ENCODE results near the gene TMEM191B. TPM values are rescaled to one million over a fixed set of nuclear protein-coding genes. Genes with fewer than 3 reads are reported as not detected.
"Not testable (repeated sequence)": the region's sequence is repeated elsewhere in the genome, so short reads cannot be mapped to it uniquely, and the experiment has no call there.

Gene TMEM191B
- total RNA-seq = 1 to 10 TPM in 1 of 2 experiments, under 1 TPM in 1; 0.76 to 1.2 TPM

DNA sequence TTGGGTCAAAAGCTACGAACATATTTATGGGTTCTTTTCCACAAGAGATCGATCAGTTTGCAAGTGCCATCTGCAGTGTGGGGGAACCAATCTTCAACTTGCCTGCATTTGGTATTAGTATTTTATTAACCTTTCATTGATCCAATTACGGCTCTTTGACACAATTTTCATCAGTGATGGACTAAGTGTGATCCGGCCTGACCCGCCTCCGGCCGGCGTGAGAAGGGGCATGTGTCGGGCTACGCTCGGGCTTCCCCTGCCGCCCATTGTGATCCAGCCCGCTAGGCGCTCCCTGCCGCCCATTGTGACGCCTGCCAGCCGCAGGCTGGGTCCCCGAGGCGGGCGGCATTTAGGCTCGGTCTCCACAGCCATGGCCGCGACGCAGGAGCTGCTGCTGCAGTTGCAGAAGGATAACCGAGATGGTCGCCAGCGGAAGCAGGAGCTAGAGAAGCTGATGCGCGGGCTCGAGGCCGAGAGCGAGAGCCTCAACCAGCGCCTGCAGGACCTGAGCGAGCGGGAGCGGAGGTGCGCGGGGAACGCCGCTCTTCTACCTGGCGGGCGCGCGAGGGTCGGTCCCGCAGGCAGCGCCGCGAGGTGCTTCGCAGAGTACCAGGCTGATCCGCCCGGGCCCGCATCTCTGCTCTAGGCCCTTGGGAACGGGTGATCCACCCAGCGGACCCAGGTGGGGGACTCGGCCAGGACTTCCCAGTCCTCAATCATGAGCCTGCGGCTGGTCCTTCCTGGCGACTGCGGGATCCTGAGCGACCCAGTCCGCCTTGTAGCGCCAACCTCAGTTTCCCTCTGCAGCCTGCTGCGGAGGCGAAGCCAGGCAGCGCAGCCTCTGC, at the start of gene TMEM191B:
Gene TMEM191B (plus strand): TSS at position 51 of the 845 bp plus-strand sequence. CDS start 179 bp downstream, at position 230.
- CTCF ChIA-PET, POLR2A ChIA-PET: not testable (repeated sequence)

DNA sequence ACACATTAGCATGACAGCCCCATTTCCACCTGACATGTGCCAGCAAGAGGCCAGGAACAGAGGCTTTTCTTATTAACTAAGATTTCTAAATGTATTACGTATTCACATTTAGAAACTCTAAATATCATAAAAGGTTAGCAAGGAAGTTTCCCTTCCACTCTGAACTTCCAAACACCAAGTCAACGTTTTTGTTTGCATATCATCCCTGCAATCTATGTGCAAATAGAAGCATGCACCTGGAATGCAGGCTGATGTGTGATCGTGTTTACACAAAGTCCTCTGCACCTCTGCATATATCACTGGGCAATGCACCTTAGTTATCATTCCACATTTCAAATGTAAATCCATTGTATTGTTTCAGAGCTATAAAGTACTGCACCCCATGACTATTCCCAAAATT, 31.4 kb upstream of the TMEM191B start:
- CTCF ChIA-PET, POLR2A ChIA-PET: not testable (repeated sequence)

DNA sequence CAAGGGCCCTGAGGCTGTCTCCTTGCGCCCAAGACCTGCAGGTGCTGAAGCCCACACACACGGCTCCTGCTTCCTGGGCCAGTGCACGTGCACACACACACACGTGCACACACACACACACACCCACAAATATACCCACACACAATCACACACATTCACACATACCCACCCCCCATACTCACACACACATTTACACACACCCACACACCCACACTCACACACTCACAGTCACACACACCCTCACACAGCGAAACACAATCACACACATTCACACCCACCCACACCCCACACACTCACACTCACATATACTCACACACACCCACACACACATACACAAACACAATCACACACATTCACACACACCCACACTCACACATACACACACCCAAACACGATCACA, 16.3 kb upstream of the TMEM191B start:
- CTCF ChIA-PET, POLR2A ChIA-PET: not testable (repeated sequence)

DNA sequence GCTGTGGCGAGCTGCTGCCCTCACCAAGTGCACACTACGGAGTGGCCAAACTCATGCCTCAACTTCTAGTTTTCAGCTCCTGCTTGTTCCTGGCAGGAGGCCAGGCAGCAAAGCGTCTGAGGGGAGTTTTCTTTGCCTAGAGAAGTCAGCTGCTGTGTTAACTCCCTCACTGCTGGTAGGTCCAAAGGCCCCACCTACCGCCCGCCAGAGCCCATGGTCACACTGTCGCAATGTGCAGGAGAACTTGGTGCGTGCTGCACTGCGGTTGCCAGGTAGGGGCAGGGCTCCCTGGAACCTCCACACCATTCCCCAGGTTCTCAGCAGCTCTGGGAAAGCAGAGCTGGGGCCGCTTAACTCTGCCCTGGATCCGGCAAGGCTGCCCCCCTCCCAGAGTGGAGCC, 15.2 kb upstream of the TMEM191B start:
- CTCF ChIA-PET, POLR2A ChIA-PET: not testable (repeated sequence)

DNA sequence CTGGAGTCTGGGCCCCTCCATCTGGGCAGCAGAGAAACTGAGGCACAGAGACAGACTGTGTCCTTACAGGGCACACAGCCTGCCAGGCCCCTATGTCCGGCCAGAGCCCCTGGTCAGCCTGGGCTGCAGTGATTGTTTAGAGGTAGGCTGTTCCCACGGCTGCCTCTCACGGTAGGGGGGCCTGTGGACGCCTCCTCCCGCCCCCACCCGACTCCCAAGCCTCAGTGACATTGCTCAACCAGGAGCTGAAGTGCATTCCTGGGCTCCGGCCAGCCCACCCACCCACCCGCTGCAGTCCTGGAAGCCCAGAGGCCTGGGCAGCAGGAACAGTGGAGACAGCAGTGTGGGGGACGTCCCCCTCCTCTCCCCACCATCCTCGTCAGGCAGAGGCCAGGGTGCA, 14.1 kb upstream of the TMEM191B start:
- POLR2A ChIA-PET, CTCF ChIA-PET: not testable (repeated sequence)

DNA sequence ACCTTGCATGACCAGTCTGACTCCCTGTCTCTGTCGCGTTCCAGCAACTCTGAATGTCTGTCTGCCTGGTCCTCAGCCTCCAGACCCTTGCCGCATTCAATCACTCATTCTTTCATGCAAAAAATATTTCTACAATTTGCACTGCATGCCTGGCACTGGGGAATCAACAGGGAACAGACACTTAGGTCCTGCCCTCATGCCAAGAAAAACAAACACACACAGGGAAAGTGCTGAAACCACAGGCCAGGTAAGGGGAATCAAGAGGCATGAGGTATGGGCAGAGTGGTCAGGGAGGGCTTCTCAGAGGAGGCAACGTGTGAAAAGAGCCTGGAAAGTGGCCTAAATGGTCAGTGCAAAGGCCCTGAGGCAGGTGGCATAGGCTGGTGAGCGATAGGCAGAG, 9.5 kb upstream of the TMEM191B start, which contains the start of gene GGTLC3:
Gene GGTLC3 (minus strand): TSS at position 101 of the 400 bp plus-strand sequence. CDS start 264 bp downstream, outside the sequence.
- CTCF ChIA-PET = not testable (repeated sequence)

DNA sequence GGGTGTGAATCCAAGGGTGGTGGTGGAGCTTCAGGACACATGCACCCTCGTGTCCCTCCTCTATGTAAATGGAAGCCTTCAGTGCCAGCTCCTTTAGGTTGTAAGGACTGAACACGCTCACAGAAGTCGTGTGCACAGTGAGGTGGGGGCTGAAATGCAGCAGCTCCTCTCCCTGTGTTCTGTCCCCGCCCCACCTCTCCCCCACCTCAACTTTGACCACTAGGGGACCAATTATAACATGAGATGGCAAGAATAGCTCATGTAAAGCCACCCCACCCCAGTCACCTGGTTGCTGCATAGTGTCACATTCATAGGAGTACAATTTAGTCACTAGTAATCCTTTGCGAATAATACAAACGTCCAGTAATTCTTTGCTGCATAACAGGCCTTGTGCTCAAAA, 4.8 kb upstream of the TMEM191B start:
- POLR2A ChIA-PET, CTCF ChIA-PET: not testable (repeated sequence)

More for the DNA sequence above, 9.5 kb upstream of the TMEM191B start, which contains the start of gene GGTLC3:
- POLR2A ChIA-PET = not testable (repeated sequence)

DNA sequence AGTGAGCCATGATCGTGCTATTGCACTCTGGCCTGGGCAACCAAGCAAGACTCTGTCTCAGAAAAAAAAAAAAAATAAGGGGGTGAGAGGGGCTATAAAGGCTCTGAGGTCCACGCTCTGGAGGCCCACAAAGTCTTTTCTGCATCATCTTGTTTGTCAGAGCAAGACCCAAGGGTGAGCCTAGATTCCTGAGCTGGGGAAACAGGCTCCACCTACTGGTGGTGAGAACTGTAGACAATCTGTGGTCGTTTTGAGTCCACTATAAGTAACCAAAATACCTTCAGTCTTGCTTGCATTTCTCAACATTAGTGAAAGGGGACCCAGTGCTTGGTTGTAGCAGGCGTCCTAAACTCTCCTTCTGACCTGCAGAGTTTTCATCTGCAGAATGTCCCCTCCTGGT, 4.3 kb upstream of the TMEM191B start:
- POLR2A ChIA-PET, CTCF ChIA-PET: not testable (repeated sequence)

DNA sequence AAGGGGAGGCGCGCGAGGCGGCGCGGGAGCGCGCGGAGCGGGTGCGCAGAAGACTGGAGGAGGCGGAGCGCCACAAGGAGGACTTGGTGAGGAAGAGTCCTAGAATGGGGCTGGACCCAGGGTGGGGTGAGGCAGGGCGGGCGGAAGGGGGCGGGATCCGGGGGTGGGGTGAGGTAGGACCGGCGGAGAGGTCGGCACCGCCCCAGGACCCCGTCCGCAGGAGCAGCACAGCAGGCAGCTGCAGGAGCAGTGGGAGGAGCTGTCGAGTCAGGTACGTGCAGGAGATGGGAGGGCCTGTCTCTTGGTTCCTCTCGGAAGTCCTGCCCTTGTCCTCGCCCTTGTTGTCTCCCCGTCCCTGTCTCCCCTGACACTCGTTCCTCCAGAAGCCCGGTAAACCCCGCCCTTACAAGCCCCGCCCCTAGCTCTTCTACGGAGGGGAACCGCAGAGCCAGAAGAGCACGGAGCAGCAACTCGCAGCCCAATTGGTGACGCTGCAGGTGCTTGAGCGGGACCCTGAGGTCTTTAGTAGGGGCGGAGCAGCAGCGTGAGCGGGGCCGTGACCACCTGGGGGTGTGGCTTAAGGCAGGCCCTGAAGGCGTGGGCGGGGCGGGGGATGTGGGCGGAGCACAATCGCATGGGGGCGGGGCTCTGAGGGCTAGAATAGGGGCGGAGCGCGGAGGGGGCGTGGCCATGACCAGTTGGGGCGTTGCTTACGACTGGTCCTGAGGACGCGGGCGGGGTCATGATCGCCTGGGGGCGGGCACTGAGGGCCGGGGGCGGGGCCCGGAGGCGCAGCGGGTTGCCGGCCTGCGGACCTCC, 1.2 kb downstream of the TMEM191B start:
- CTCF ChIA-PET, POLR2A ChIA-PET: not testable (repeated sequence)

DNA sequence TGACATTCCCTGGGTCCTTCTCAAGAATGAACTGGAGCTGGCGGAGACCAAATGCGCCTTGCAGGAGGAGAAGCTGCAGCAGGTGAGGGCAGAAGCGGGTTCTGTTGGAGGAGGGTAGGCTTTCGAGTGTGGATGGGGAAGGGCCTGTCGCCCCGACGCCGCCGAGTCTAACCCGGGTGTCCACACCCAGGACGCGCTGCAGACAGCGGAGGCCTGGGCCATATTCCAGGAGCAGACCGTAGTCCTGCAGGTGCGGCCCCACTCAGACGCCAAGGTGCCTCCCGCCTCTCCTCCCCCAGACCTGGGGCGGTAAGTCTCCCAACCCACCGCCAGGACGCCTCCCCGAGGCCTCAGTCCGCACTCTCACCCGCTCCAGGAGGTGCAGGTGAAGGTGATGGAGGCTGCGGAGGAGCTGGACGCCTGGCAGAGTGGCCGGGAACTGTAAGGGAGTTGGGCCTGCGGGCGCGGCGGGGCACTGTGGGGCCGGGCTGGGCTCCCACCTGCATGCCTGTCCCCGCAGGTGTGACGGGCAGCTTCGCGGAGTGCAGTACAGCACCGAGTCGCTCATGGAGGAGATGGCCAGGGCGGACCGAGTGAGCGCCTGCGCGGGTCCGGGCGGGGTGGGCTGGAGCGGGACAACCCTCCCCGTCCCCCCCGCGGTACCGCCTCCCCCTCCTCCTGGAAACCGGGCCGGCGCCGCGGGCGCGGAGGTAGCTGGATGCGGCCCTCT, 2.0 kb downstream of the TMEM191B start:
- CTCF ChIA-PET, POLR2A ChIA-PET: not testable (repeated sequence)

DNA sequence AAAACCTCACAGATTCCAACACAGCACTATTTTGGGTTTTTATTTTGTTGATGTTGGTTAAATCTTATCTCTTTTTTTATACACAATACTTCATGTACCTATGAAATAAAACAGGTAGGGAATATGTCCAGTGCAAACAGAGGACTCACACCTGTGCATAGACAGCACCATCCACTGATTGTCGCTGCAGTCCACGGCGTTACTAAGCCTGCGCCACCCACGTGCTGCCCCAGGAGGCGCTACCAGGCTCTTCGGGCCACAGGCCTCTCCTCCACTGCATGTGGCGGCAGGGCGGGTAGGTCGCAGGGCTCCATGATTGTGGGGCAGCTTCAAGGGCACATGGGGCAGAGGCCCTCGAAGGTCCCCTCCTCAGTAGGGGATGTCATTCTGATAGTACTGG, 6.0 kb downstream of the TMEM191B start:
- POLR2A ChIA-PET, CTCF ChIA-PET: not testable (repeated sequence)

DNA sequence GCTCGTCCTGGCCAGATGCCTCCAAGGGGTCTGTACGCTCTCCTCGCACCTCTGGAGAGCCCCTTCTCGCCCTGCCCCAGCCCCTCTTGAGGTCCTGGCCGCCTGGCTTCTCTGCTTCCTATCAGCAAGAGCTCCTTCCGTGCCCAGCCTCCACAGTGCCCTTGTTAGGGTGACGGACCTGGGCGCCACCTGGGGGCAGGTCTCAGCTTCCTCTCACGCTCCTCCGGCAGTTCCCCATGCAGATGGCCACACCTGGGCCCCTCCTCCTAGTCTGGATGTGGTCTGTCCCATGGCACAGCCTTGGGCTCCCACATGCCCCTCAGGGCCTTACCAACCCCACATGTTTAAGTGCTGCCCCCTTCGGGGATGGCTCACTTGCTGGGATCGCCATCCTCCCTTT, 6.7 kb downstream of the TMEM191B start:
- POLR2A ChIA-PET, CTCF ChIA-PET: not testable (repeated sequence)

DNA sequence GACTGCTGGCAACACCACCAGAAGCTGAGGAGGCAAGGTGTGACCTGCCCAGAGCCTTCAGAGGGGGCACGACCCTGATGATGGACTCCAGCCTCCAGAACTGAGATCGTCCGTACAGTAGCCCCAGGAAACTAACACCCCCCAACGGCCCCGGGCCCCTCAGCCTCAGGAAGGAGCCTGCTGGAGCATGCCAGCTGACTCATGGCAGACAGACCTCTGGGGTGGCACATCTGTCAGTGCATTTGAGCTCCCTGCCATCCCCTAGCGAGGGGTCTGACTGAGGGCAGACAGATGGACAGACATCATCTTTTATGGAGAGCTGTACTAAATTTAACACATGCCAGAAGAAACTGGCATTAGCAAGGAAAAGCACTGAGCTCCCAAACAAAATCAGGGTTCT, 12.4 kb downstream of the TMEM191B start:
- POLR2A ChIA-PET, CTCF ChIA-PET: not testable (repeated sequence)

DNA sequence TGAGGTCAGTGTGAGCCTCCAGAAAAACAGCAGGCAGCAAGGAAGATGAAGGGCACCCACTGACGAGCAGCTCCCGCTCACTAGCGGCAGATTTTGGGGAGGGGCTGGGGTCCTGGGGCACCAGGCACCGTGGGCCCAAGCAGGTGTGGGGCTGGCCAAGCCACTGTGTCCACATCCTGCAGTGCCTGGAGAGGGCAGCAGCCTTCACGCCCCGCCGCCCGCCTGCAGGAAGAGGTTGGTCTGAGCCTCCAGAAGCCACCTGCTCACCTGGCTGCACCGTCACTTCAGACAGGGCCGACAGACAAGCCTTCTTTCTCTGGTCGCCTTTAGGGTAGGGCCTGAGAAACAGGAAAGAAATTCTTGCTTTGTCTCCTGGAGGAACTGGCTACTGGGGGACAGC, 15.8 kb downstream of the TMEM191B start:
- POLR2A ChIA-PET, CTCF ChIA-PET: not testable (repeated sequence)

DNA sequence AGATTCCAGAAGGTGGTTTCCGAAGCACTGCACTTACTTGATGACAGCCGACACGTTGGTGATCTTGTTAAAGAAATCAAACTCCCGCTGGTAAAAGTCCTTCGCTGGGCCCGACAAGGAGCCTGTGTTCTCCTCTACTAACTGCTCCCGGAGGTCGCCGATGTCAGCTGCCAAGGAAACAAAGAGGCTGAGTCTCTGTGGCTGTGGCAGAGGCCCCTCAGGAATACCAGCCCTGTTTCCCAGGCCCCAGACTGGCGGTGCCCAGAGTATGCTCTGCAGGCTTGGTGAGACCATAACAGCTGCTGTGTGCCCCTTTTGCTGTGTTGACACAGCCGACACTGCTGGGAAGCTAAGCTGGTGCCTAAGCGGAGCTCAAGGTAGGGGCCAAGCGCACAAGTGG, 17.0 kb downstream of the TMEM191B start:
- POLR2A ChIA-PET, CTCF ChIA-PET: not testable (repeated sequence)

DNA sequence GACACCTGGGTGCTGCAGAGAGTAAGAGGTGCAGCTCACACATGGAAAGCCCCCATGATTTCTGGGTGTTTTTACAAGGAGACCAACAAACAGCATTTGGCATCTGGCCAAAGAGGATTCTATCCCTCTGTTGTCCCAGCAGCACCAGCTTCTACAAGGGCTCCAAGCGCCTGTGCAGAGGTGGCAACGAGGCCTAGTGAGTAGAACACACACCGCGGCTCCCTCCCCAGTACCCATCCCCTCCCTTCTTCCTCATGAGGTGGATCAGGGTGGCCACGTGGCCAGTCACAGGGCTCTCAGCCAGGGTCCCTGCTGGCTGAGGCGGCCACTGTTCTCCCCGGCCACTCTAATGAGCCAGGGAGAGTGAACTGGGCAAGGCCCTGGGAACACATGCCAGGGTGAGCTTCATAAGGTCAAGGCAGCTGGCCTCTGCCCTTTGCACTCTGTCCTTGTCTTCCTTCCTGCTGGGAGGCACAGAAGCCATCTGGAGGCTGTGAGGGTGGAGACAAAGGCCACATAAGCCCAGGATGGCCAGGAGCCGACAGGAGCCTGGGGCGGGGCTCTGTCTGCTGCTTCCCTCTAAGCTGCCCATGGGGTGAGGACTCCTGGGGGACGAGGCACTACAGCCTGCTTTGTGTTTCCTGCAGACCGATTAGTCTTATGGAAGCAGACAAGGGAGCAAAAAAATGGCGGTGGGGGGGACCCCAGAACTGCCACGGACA, 22.0 kb downstream of the TMEM191B start:
- CTCF ChIA-PET, POLR2A ChIA-PET: not testable (repeated sequence)

DNA sequence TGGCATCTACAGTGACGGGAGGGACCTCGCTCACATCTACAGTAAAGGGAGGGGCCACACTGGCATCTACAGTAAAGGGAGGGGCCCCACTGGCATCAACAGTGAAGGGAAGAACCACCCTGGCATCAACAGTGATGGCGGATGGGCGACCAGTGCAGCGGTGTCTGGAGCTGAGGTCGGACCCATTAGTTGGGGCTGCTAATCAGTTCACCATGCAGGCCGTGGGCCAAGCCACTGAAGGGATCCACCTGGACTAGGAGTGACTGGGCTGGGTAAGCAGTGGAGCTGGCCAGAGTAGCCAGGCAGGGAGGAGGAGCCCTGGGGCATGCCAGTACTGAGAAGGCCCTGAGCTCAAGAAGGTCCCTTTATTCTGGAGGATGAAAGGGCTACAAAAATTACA, 23.4 kb downstream of the TMEM191B start:
- CTCF ChIA-PET = not testable (repeated sequence)

DNA sequence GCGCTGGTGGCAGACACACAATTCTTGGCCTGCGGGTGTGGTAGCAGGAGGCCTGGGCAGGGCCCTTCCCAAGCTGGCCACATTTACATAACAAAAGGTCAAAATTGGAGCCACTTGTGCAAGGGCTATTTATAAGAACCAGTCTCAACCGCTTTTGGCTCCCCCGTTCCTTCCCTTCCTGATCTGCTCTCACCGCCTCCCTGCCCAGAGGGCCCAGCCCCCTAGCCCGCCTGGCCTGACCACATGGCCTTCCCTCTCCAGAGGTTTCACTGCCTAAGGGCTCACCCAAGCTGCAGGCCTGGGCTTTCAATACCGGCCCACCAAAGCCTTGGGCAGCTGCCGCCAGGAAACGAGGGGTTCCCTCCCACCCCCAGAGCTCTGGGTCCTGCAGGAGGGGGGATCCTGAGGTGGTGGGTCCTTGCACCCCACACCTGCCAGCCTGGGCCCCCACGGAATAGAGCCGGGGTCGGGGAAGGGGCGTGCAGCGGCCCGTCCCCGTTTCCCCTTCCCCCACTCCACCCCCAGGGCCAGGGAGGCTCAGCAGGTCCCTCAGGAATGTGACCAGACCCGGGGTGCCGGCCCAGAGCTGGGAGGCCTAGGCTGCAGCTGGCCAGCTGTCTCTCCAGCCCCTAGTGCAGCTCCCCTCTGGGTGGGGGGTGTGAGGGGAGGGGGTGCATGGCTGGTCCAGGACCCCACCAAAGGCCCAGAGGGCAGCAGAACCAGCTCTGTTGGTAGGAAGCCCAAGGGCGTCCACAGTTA, 25.4 kb downstream of the TMEM191B start:
- CTCF ChIA-PET, POLR2A ChIA-PET: not testable (repeated sequence)

More for the DNA sequence above, 23.4 kb downstream of the TMEM191B start:
- POLR2A ChIA-PET = not testable (repeated sequence)

Data from activated CD8-positive, alpha-beta memory T cell treated with anti-CD3 and anti-CD28 coated beads for 36 hours (primary cell).